ENCODE results near the gene VWC2L. TPM values are rescaled to one million over a fixed set of nuclear protein-coding genes. Genes with fewer than 3 reads are reported as not detected.

VWC2L gene
- total and polyA plus RNA-seq, 2 of the 4 experiments (the other 2 are of a cell fraction): not detected

DNA sequence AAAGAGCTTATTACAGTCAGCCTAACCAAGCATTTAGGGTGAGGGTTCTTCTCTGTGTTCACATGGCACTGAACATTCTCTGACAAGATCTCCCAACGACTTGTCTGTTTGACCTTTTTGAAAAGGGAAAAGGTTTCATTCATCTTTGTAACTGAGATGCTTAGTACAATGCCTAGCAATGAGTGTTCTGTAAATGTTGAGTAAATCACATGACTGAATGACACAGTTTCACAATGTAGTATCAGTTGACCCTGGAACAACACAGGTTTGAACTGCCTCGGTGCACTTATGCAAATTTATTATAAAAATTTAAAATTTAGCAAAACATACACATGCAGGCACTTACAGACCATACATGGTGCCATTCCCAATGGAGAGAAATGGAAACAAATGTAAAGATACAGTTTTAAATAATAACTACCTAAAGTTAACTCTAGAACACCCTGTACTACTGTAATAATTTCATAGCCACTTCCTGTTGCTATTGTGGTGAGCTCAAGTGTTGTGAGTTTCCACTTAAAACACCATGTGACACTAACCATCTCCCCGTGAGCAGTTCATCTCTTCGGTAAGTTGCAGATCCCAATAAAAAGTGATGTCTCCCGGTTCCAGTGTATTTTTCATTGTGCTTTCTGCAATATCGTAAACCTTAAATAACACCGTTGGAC, 34.1 kb upstream of the VWC2L start:
- Histone ChIP-seq H3K9me1 (ENCODE audit: insufficient read depth, low read length) (no peaks in the 10 kb centered on the region), H4K91ac (ENCODE audit: insufficient read depth, low read depth, low read length) (no peak overlapping the region), H3K14ac (replicated peaks; ENCODE audit: low read depth, low read length) (no peak overlapping the region), H2AK5ac (ENCODE audit: low read depth, low read length) (no peak overlapping the region), H3K56ac (ENCODE audit: extremely low read depth, insufficient read depth, low read length) (no peak overlapping the region), H3K4me1 (ENCODE audit: control insufficient read depth, insufficient read depth, low read length) (no peaks in the 10 kb centered on the region), H4K20me1 (ENCODE audit: insufficient read depth, low read length) (no peaks in the 10 kb centered on the region), H3K27me3 (ENCODE audit: control insufficient read depth, insufficient read depth, low read length) (no peaks in the 10 kb centered on the region), H2BK20ac (ENCODE audit: low read depth, low read length) (no peak overlapping the region), H3K18ac (ENCODE audit: low read depth, low read length) (no peak overlapping the region), H3K79me1 (ENCODE audit: low read depth in 1 of 2, low read length in 2 of 2) (no peaks in the 10 kb centered on the region), H3K4ac (ENCODE audit: low read depth, low read length) (no peak overlapping the region), H3K9me3 (ENCODE audit: control insufficient read depth, insufficient read depth, low read length) (no peaks in the 10 kb centered on the region), H3K4me2 (ENCODE audit: low read depth, low read length) (no peak overlapping the region), H2AK9ac (replicated peaks; ENCODE audit: low read depth, low read length, poor library complexity) (no peak overlapping the region), H4K5ac (ENCODE audit: low read depth, low read length) (no peak overlapping the region), H3K27ac (ENCODE audit: insufficient read depth, low read length) (no peak overlapping the region), H3K36me3 (ENCODE audit: control insufficient read depth, insufficient read depth, low read length) (no peaks in the 10 kb centered on the region), H2BK5ac (ENCODE audit: low read depth, low read length, poor library complexity, severe bottlenecking) (no peak overlapping the region), H4K8ac (ENCODE audit: low read depth in 2 of 2, low read length in 2 of 2) (no peak overlapping the region), H3K4me3 (ENCODE audit: insufficient read depth, low read depth, low read length) (no peak overlapping the region), H2BK120ac (ENCODE audit: low read depth, low read length) (no peak overlapping the region), H2BK15ac (ENCODE audit: low read depth, low read length) (no peak overlapping the region), H2AFZ (replicated peaks; ENCODE audit: low read length, poor library complexity) (no peak overlapping the region), H3K23ac (ENCODE audit: low read depth, low read length) (no peak overlapping the region), H3K9ac (ENCODE audit: low read depth, low read length) (no peak overlapping the region)
- dilution Hi-C loops (cut with HindIII; ENCODE audit: low sequenced_read_pairs, unreplicated experiment) (no loop called here), intact Hi-C loops (cut with micrococcal nuclease) (no loop called here), in situ Hi-C loops (cut with MboI; ENCODE audit: low sequenced_read_pairs) (no loop called here)
- ChIA-PET POLR2A (ENCODE audit: unreplicated experiment) (no interaction called here), CTCF (no interaction called here)
- WGBS, 2 experiments (ENCODE audit: extremely low coverage in 2 of 2, insufficient read length in 1 of 2): 90% methylated on average over 5 of the region's 7 CpGs; no CpG with 5 or more reads in 1 of the 2 experiments
- no peak for ATAC-seq (ENCODE audit: low read depth)
- no peak for DNase-seq
- no TSS peak for BruUV-seq (replicated peaks)
- TF ChIP-seq MAFK (IDR thresholded peaks at IDR 0.05; ENCODE audit: low read depth, low read length): no peak
- TF ChIP-seq NFE2L2 (IDR thresholded peaks at IDR 0.05; ENCODE audit: low read depth, low read length): no peak
- TF ChIP-seq, protein P1, sequence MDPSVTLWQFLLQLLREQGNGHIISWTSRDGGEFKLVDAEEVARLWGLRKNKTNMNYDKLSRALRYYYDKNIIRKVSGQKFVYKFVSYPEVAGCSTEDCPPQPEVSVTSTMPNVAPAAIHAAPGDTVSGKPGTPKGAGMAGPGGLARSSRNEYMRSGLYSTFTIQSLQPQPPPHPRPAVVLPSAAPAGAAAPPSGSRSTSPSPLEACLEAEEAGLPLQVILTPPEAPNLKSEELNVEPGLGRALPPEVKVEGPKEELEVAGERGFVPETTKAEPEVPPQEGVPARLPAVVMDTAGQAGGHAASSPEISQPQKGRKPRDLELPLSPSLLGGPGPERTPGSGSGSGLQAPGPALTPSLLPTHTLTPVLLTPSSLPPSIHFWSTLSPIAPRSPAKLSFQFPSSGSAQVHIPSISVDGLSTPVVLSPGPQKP (IDR thresholded peaks at IDR 0.05; ENCODE audit: borderline replicate concordance, low read depth, low read length): no peak
- TF ChIP-seq RFX5 (IDR thresholded peaks at IDR 0.05; ENCODE audit: low read depth, low read length): no peak
- no peak for TF ChIP-seq BHLHE40 (IDR thresholded peaks at IDR 0.05; ENCODE audit: low read depth, low read length)
- TF ChIP-seq RCOR1 (IDR thresholded peaks at IDR 0.05; ENCODE audit: insufficient replicate concordance, low read length): no peak
- no peak for TF ChIP-seq FOS (IDR thresholded peaks at IDR 0.05; ENCODE audit: low read depth, low read length)
- TF ChIP-seq CHD1 (IDR thresholded peaks at IDR 0.05; ENCODE audit: low read depth, low read length): no peak
- TF ChIP-seq POLR2A (IDR thresholded peaks at IDR 0.05; ENCODE audit: low read depth, low read length): no peak
- TF ChIP-seq SMC3 (IDR thresholded peaks at IDR 0.05; ENCODE audit: low read depth, low read length): no peak
- no peak for TF ChIP-seq MAZ (IDR thresholded peaks at IDR 0.05; ENCODE audit: borderline replicate concordance, low read depth, low read length)
- no peak for TF ChIP-seq RAD21 (IDR thresholded peaks at IDR 0.05; ENCODE audit: low read length)
- no peak for TF ChIP-seq MXI1 (IDR thresholded peaks at IDR 0.05; ENCODE audit: borderline replicate concordance, low read depth, low read length)

All from IMR-90 (cell line).